Fibroblast of lung (primary cell): ENCODE measurements around the gene WWC1. TPM values are rescaled to one million over a fixed set of nuclear protein-coding genes. Genes with fewer than 3 reads are reported as not detected.
A peak's percentile ranks its signal among the peaks of the same experiment; 100 is the strongest.

Experiments
- DNase-seq, 2 donors: peaks; one replicate each; pipeline versions ENCODE4 v3.0.0 to v3.0.0-alpha.2; 2010; ENCODE audit warnings: low read depth in 2 of 2
- H2AFZ ChIP-seq: 2 replicates; pipeline ENCODE4 v1.5.1; 2012; ENCODE audit warnings: low read length, control low read depth, inconsistent platforms
- H3K27ac ChIP-seq: 2 replicates; pipeline ENCODE4 v1.5.1; 2011; ENCODE audit warnings: low read length, control low read depth; ENCODE audit not compliant: insufficient read depth
- H3K27me3 ChIP-seq: 2 replicates; pipeline ENCODE4 v1.5.1; 2011; ENCODE audit warnings: mild to moderate bottlenecking, low read length; ENCODE audit not compliant: control insufficient read depth, insufficient read depth
- H3K36me3 ChIP-seq: 2 replicates; pipeline ENCODE4 v1.5.1; 2011; ENCODE audit warnings: low read length; ENCODE audit not compliant: control insufficient read depth, insufficient read depth
- H3K4me1 ChIP-seq: 2 replicates; pipeline ENCODE4 v1.5.1; 2011; ENCODE audit warnings: low read length; ENCODE audit not compliant: control insufficient read depth, insufficient read depth; ENCODE audit errors: extremely low read depth
- H3K4me2 ChIP-seq: 2 replicates; pipeline ENCODE4 v1.5.1; 2011; ENCODE audit warnings: low read length, control low read depth; ENCODE audit not compliant: insufficient read depth; ENCODE audit errors: extremely low read depth
- H3K4me3 ChIP-seq, 4 experiments: fragments of 200-600 bp in 1 of 4; sonication (generic) in 1 of 4; replicated peaks in 1 of 4; 2 replicates each; pipeline ENCODE4 v1.5.1; 2011 to 2016; ENCODE audit warnings: low read length in 4 of 4, low read depth in 3 of 4, mild to moderate bottlenecking in 3 of 4, control low read depth in 2 of 4, inconsistent platforms in 1 of 4, mixed read lengths in 1 of 4; ENCODE audit not compliant: insufficient read depth in 1 of 4; ENCODE audit errors: control extremely low read depth in 1 of 4
- H3K79me2 ChIP-seq: 2 replicates; pipeline ENCODE4 v1.5.1; 2012; ENCODE audit warnings: mild to moderate bottlenecking, low read length, inconsistent platforms; ENCODE audit not compliant: control insufficient read depth, insufficient read depth
- H3K9ac ChIP-seq: 2 replicates; pipeline ENCODE4 v1.5.1; 2011; ENCODE audit warnings: mild to moderate bottlenecking, low read length, control low read depth; ENCODE audit not compliant: insufficient read depth
- H3K9me3 ChIP-seq: 2 replicates; pipeline ENCODE4 v1.5.1; 2012; ENCODE audit warnings: low read depth, low read length; ENCODE audit not compliant: control insufficient read depth, insufficient read depth
- H4K20me1 ChIP-seq: 2 replicates; pipeline ENCODE4 v1.5.1; 2011; ENCODE audit warnings: low read length; ENCODE audit not compliant: control insufficient read depth, insufficient read depth; ENCODE audit errors: extremely low read depth
- EZH2 ChIP-seq: IDR thresholded peaks from 2 replicates; pipeline ENCODE4 v1.5.1; 2012; ENCODE audit warnings: low read length, control low read depth, mild to moderate bottlenecking; ENCODE audit errors: missing control alignments
- polyA plus RNA-seq, 2 donors: library from polyadenylated mRNA; depleted of rRNA in 1 of 2; stranded (reverse) in 1 of 2; unstranded in 1 of 2; fragments of >200 nt; gene quantifications; 2 replicates each; pipeline ENCODE4 v1.2.1, GENCODE V29; 2011 to 2012; ENCODE audit warnings: missing spikeins in 1 of 2
- total RNA-seq: library from RNA; depleted of rRNA; stranded (reverse); fragments of >200 nt; gene quantifications from 2 replicates; pipeline ENCODE4 v1.2.1, GENCODE V29; 2014
- TF ChIP-seq, protein P1 (sequence below), 2 donors: IDR thresholded peaks in 1 of 2; conservative IDR thresholded peaks in 1 of 2; 1 replicate in 1 of 2; 2 replicates in 1 of 2; pipeline ENCODE4 v1.5.1; 2011 to 2012; ENCODE audit warnings: low read length in 2 of 2, control low read depth in 1 of 2, inconsistent platforms in 1 of 2, low read depth in 1 of 2, mild to moderate bottlenecking in 1 of 2

WWC1 gene
- total and polyA plus RNA-seq, 2 donors (not counting 1 experiment from before 2014, with no cell fraction given): 2.5 to 3.2 TPM

DNA sequence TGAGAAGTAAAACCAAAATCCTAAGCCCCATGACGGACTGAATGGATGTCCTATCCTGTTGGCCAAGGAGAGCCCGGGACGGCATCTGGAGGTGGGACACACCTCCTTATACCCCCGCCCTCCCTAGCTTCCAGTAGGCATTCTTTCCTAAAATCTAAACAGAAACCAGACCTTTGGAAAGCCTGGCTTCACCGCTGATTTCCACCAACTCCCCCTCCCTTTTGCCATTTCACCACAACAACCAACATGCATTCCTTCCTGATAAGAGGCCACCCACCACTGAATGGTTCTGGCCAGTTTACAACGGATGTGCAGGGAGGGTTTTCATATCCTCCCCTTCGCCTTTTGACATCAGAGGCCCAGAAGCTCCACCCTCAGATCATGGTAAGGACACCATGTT, 185.6 kb downstream of the WWC1 start:
- Histone ChIP-seq H3K79me2 (no peaks in the 10 kb centered on the region), H3K27ac (no peak overlapping the region), H3K4me1 (peaks cover 2% of the 10 kb centered on the region), H3K9ac (no peak overlapping the region), H2AFZ (peak overlapping the region; percentile 20), H3K4me2 (no peak overlapping the region), H3K9me3 (no peaks in the 10 kb centered on the region), H3K27me3 (no peaks in the 10 kb centered on the region), H3K36me3 (no peaks in the 10 kb centered on the region), H3K4me3 (no peak overlapping the region), H4K20me1 (no peaks in the 10 kb centered on the region)
- no peak for TF ChIP-seq EZH2
- TF ChIP-seq, protein P1, sequence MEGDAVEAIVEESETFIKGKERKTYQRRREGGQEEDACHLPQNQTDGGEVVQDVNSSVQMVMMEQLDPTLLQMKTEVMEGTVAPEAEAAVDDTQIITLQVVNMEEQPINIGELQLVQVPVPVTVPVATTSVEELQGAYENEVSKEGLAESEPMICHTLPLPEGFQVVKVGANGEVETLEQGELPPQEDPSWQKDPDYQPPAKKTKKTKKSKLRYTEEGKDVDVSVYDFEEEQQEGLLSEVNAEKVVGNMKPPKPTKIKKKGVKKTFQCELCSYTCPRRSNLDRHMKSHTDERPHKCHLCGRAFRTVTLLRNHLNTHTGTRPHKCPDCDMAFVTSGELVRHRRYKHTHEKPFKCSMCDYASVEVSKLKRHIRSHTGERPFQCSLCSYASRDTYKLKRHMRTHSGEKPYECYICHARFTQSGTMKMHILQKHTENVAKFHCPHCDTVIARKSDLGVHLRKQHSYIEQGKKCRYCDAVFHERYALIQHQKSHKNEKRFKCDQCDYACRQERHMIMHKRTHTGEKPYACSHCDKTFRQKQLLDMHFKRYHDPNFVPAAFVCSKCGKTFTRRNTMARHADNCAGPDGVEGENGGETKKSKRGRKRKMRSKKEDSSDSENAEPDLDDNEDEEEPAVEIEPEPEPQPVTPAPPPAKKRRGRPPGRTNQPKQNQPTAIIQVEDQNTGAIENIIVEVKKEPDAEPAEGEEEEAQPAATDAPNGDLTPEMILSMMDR (conservative IDR thresholded peaks at IDR 0.05 in 1 of 2, IDR thresholded peaks at IDR 0.05 in 1 of 2; ENCODE audit: low read depth in 1 of 2, low read length in 2 of 2): no peak
- peak; percentile 52 to 90 for DNase-seq

- H3K27me3 ChIP-seq: no peaks in the 10 kb centered on the region
- no peaks in the 10 kb centered on the region for H3K36me3 ChIP-seq
- H3K4me3 ChIP-seq: no peak overlapping the region
- H3K4me2 ChIP-seq: no peak overlapping the region
- no peaks in the 10 kb centered on the region for H3K9me3 ChIP-seq
- no peak overlapping the region for H2AFZ ChIP-seq
- no peak overlapping the region for H3K27ac ChIP-seq
- H3K4me1 ChIP-seq: no peaks in the 10 kb centered on the region
- no peaks in the 10 kb centered on the region for H3K79me2 ChIP-seq
- TF ChIP-seq, protein P1 (conservative IDR thresholded peaks at IDR 0.05 in 1 of 2, IDR thresholded peaks at IDR 0.05 in 1 of 2; ENCODE audit: low read depth in 1 of 2, low read length in 2 of 2): no peak
- no peak for TF ChIP-seq EZH2
- DNase-seq: no peak
- H4K20me1 ChIP-seq: no peaks in the 10 kb centered on the region
- no peak overlapping the region for H3K9ac ChIP-seq
Observed at GRCh38 chr5:168479166-168479565, 187.7 kb downstream of the WWC1 start.

- Histone ChIP-seq H3K27me3 (no peaks in the 10 kb centered on the region), H3K4me1 (no peaks in the 10 kb centered on the region), H3K27ac (no peak overlapping the region), H3K4me2 (no peak overlapping the region), H4K20me1 (no peaks in the 10 kb centered on the region), H3K4me3 (no peak overlapping the region), H3K36me3 (no peaks in the 10 kb centered on the region), H3K9me3 (no peaks in the 10 kb centered on the region), H2AFZ (no peak overlapping the region), H3K79me2 (no peaks in the 10 kb centered on the region), H3K9ac (no peak overlapping the region)
- no peak for DNase-seq
- TF ChIP-seq, protein P1 (conservative IDR thresholded peaks at IDR 0.05 in 1 of 2, IDR thresholded peaks at IDR 0.05 in 1 of 2; ENCODE audit: low read depth in 1 of 2, low read length in 2 of 2): no peak
- TF ChIP-seq EZH2: no peak
Observed at GRCh38 chr5:168480601-168481000, 189.2 kb downstream of the WWC1 start.
